T-helper 9 cell (primary cell): ENCODE results near the gene ASCC1.
"Not testable (repeated sequence)": the region's sequence is repeated elsewhere in the genome, so short reads cannot be mapped to it uniquely, and the experiment has no call there.

ENCODE experiments used
- DNase-seq: peaks from one replicate; pipeline ENCODE4 v3.0.0-alpha.2; 2020

ASCC1 gene

GRCh38 chr10:72219235-72219814, 3.2 kb upstream of the ASCC1 start:
- DNase-seq: no peak

- no peak for DNase-seq
Observed at GRCh38 chr10:72218726-72219125, 2.6 kb upstream of the ASCC1 start.

- DNase-seq: no peak
Observed at GRCh38 chr10:72218325-72218724, 2.2 kb upstream of the ASCC1 start.

- DNase-seq: not testable (repeated sequence)
Observed at GRCh38 chr10:72211832-72212231, 4.2 kb downstream of the ASCC1 start.

- DNase-seq: not testable (repeated sequence)
Observed at GRCh38 chr10:72211381-72211780, 4.7 kb downstream of the ASCC1 start.

GRCh38 chr10:72208526-72208925, 7.5 kb downstream of the ASCC1 start:
- DNase-seq: not testable (repeated sequence)

GRCh38 chr10:72206511-72207229, 9.4 kb downstream of the ASCC1 start:
- no peak for DNase-seq

- no peak for DNase-seq
Observed at GRCh38 chr10:72204724-72205123, 11.4 kb downstream of the ASCC1 start.

GRCh38 chr10:72204296-72204695, 11.8 kb downstream of the ASCC1 start:
- no peak for DNase-seq

GRCh38 chr10:72201293-72201692, 14.8 kb downstream of the ASCC1 start:
- no peak for DNase-seq

GRCh38 chr10:72200883-72201282, 15.2 kb downstream of the ASCC1 start:
- DNase-seq: no peak

GRCh38 chr10:72194949-72195348, 21.1 kb downstream of the ASCC1 start:
- no peak for DNase-seq

- DNase-seq: no peak
Observed at GRCh38 chr10:72186982-72187330, 29.1 kb downstream of the ASCC1 start.

- DNase-seq: no peak
Observed at GRCh38 chr10:72186258-72186981, 29.7 kb downstream of the ASCC1 start.

GRCh38 chr10:72184156-72184555, 31.9 kb downstream of the ASCC1 start:
- DNase-seq: no peak

GRCh38 chr10:72177454-72177853, 38.6 kb downstream of the ASCC1 start:
- no peak for DNase-seq

- no peak for DNase-seq
Observed at GRCh38 chr10:72176701-72177100, 39.4 kb downstream of the ASCC1 start.

- DNase-seq: no peak
Observed at GRCh38 chr10:72175149-72175548, 40.9 kb downstream of the ASCC1 start.

- no peak for DNase-seq
Observed at GRCh38 chr10:72174297-72174662, 41.8 kb downstream of the ASCC1 start.

GRCh38 chr10:72173619-72174296, 42.3 kb downstream of the ASCC1 start:
- no peak for DNase-seq

GRCh38 chr10:72173262-72173618, 42.8 kb downstream of the ASCC1 start:
- no peak for DNase-seq

GRCh38 chr10:72171175-72171630, 44.9 kb downstream of the ASCC1 start:
- no peak for DNase-seq

- DNase-seq: no peak
Observed at GRCh38 chr10:72170733-72171132, 45.3 kb downstream of the ASCC1 start.

- DNase-seq: no peak
Observed at GRCh38 chr10:72170263-72170662, 45.8 kb downstream of the ASCC1 start.
